Osteoblast (primary cell): ENCODE results near the gene PRKACA. TPM values are rescaled to one million over a fixed set of nuclear protein-coding genes. Genes with fewer than 3 reads are reported as not detected.

Experiments used
- DNase-seq: peaks from one replicate; pipeline ENCODE4 v3.0.0; 2011; ENCODE audit warnings: low spot score, mixed read lengths; ENCODE audit not compliant: insufficient read length; ENCODE audit errors: missing footprints
- H2AFZ ChIP-seq: 2 replicates; pipeline ENCODE4 v1.6.0; 2011; ENCODE audit warnings: mild to moderate bottlenecking, low read length
- H3K27ac ChIP-seq: 2 replicates; pipeline ENCODE4 v1.5.1; 2011; ENCODE audit warnings: mild to moderate bottlenecking, low read depth, low read length, moderate library complexity
- H3K27me3 ChIP-seq: 2 replicates; pipeline ENCODE4 v1.6.0; 2012; ENCODE audit warnings: mild to moderate bottlenecking, control low read depth, inconsistent platforms, low read length, moderate library complexity; ENCODE audit not compliant: insufficient read depth
- H3K36me3 ChIP-seq: 2 replicates; pipeline ENCODE4 v1.5.1; 2011; ENCODE audit warnings: mild to moderate bottlenecking, low read length, control low read depth, moderate library complexity; ENCODE audit not compliant: insufficient read depth
- H3K4me1 ChIP-seq: 2 replicates; pipeline ENCODE4 v1.5.1; 2011; ENCODE audit warnings: mild to moderate bottlenecking, low read length, control low read depth, moderate library complexity; ENCODE audit not compliant: insufficient read depth
- H3K4me2 ChIP-seq: 2 replicates; pipeline ENCODE4 v1.6.0; 2011; ENCODE audit warnings: mild to moderate bottlenecking, low read length; ENCODE audit not compliant: insufficient read depth
- H3K4me3 ChIP-seq: fragments of 200-600 bp; sonication (generic); 3 replicates; pipeline ENCODE4 v1.5.1; 2012; ENCODE audit warnings: mild to moderate bottlenecking, low read length, inconsistent platforms; ENCODE audit not compliant: insufficient read depth
- H3K79me2 ChIP-seq: 2 replicates; pipeline ENCODE4 v1.6.0; 2012; ENCODE audit warnings: mild to moderate bottlenecking, low read length, control low read depth, inconsistent platforms; ENCODE audit not compliant: insufficient read depth
- H3K9me3 ChIP-seq: 2 replicates; pipeline ENCODE4 v1.5.1; 2011; ENCODE audit warnings: low read depth, low read length, control low read depth
- H4K20me1 ChIP-seq: 2 replicates; pipeline ENCODE4 v1.6.0; 2012; ENCODE audit warnings: mild to moderate bottlenecking, low read length, control low read depth; ENCODE audit not compliant: insufficient read depth
- CTCF ChIP-seq: IDR thresholded peaks from 2 replicates; pipeline ENCODE4 v1.5.1; 2011; ENCODE audit warnings: mild to moderate bottlenecking, low read depth, low read length, moderate library complexity; ENCODE audit errors: extremely low read depth
- total RNA-seq: library from RNA; depleted of rRNA; stranded (reverse); fragments of >200 nt; gene quantifications from 2 replicates; pipeline ENCODE4 v1.2.3, GENCODE V29; 2012

PRKACA gene
- total RNA-seq, 1 donor: 45.6 TPM

GRCh38 chr19:14111486-14111885, 6.1 kb downstream of the PRKACA start:
- H3K79me2 ChIP-seq: peaks cover 79% of the 10 kb centered on the region
- peaks cover 11% of the 10 kb centered on the region for H4K20me1 ChIP-seq
- no peak overlapping the region for H2AFZ ChIP-seq
- H3K4me3 ChIP-seq: no peak overlapping the region
- H3K4me2 ChIP-seq: no peak overlapping the region
- H3K4me1 ChIP-seq: peaks cover 30% of the 10 kb centered on the region
- H3K9me3 ChIP-seq: no peaks in the 10 kb centered on the region
- no peak overlapping the region for H3K27ac ChIP-seq
- no peak for TF ChIP-seq CTCF
- peaks cover 13% of the 10 kb centered on the region for H3K36me3 ChIP-seq
- no peaks in the 10 kb centered on the region for H3K27me3 ChIP-seq
- peak; percentile 6 for DNase-seq

GRCh38 chr19:14110650-14111049, 6.9 kb downstream of the PRKACA start:
- H3K4me1 ChIP-seq: peaks cover 22% of the 10 kb centered on the region

GRCh38 chr19:14107581-14108461, 9.7 kb downstream of the PRKACA start:
- no peaks in the 10 kb centered on the region for H3K27me3 ChIP-seq
- H3K4me2 ChIP-seq: no peak overlapping the region
- H3K4me1 ChIP-seq: peaks cover 7% of the 10 kb centered on the region
- DNase-seq: peak; percentile 90
- peak overlapping the region; percentile 65 for H3K27ac ChIP-seq
- peaks cover 4% of the 10 kb centered on the region for H4K20me1 ChIP-seq
- H3K79me2 ChIP-seq: peaks cover 43% of the 10 kb centered on the region
- H3K4me3 ChIP-seq: no peak overlapping the region
- no peak for TF ChIP-seq CTCF
- H3K36me3 ChIP-seq: peaks cover 31% of the 10 kb centered on the region
- no peak overlapping the region for H2AFZ ChIP-seq
- H3K9me3 ChIP-seq: no peaks in the 10 kb centered on the region

More at GRCh38 chr19:14110650-14111049, 6.9 kb downstream of the PRKACA start:
- Histone ChIP-seq H3K9me3 (no peaks in the 10 kb centered on the region), H3K36me3 (peaks cover 18% of the 10 kb centered on the region), H3K27me3 (no peaks in the 10 kb centered on the region), H3K27ac (no peak overlapping the region), H3K79me2 (peaks cover 71% of the 10 kb centered on the region), H2AFZ (no peak overlapping the region), H3K4me2 (no peak overlapping the region), H3K4me3 (no peak overlapping the region), H4K20me1 (peaks cover 4% of the 10 kb centered on the region)
- TF ChIP-seq CTCF: no peak
- peak; percentile 56 for DNase-seq

GRCh38 chr19:14106840-14107239, 10.7 kb downstream of the PRKACA start:
- no peak overlapping the region for H3K4me3 ChIP-seq
- H3K27ac ChIP-seq: peak overlapping the region; percentile 65
- DNase-seq: peak; percentile 27
- H4K20me1 ChIP-seq: peaks cover 4% of the 10 kb centered on the region
- no peak overlapping the region for H2AFZ ChIP-seq
- H3K79me2 ChIP-seq: peaks cover 33% of the 10 kb centered on the region
- TF ChIP-seq CTCF: no peak
- H3K4me2 ChIP-seq: no peak overlapping the region
- H3K27me3 ChIP-seq: no peaks in the 10 kb centered on the region
- no peaks in the 10 kb centered on the region for H3K9me3 ChIP-seq
- peaks cover 40% of the 10 kb centered on the region for H3K36me3 ChIP-seq
- peaks cover 10% of the 10 kb centered on the region for H3K4me1 ChIP-seq
